ENCODE results near the gene TBKBP1.

The TBKBP1 gene

GRCh38 chr17:47718634-47719405 lies 24.9 kb downstream of the TBKBP1 start:
- no peaks in the 10 kb centered on the region for H3K27me3 ChIP-seq
- H3K36me3 ChIP-seq = no peaks in the 10 kb centered on the region
- H3K4me2 ChIP-seq = peak overlapping the region; percentile 82
- no peaks in the 10 kb centered on the region for H3K9me3 ChIP-seq
- peaks cover 87% of the 10 kb centered on the region for H3K4me1 ChIP-seq
- no peak overlapping the region for H3K27ac ChIP-seq
- no peak for TF ChIP-seq Cebpa-rat (IDR thresholded peaks at IDR 0.05)
- H3K4me3 ChIP-seq = no peak overlapping the region
- no peaks in the 10 kb centered on the region for H4K20me1 ChIP-seq
- peak overlapping the region; percentile 12 for H3K9ac ChIP-seq

DNA sequence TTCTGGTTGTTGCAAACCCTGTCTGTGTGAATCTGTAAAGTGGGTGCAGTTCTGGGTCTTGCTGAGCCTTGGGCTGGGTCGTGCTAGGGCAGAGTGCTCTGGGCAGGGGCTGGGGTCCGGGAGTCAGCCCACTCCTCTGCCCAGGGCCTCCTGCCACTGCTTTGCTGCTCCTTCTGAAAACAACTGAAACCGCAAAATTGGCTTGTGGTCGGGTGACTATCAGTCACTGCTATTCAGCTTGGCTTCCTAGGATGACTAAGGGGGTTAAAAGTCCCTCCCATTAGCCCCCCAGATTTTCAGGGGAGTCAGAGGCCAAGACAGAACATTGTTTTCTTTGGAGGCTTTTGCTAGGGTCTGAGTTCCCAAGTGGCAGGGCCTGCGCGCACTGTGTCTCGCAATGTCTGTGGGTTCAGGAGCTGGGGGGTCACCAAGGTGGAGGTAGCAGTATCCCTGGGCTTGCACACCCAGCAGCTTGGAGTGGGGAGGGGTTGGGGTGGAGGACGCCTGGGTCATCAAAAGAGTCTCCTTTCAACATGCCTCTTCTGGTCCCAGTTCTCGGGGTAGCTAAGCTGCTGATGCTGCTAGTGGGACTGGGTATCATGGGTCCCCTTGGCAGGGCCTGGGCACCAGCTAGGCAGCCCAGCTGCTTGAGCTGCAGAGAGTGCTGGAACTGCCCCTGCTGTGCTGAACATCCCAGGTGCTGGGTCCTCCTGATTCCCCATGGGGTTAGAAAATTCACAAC lies 25.6 kb downstream of the TBKBP1 start:
- Histone ChIP-seq H3K36me3 (no peaks in the 10 kb centered on the region), H3K27me3 (no peaks in the 10 kb centered on the region), H3K9me3 (no peaks in the 10 kb centered on the region), H3K4me3 (no peak overlapping the region), H3K9ac (peak overlapping the region; percentile 12; the same call in 1 of the 2 replicates), H3K4me2 (peak overlapping the region; percentile 82), H3K4me1 (peaks cover 79% of the 10 kb centered on the region), H3K27ac (no peak overlapping the region; the same call in 1 of the 2 replicates), H4K20me1 (no peaks in the 10 kb centered on the region)
- TF ChIP-seq Cebpa-rat (IDR thresholded peaks at IDR 0.05) = no peak

- H3K9me3 ChIP-seq = no peaks in the 10 kb centered on the region
- H3K27ac ChIP-seq = no peak overlapping the region; the same call in 1 of the 2 replicates
- H3K4me2 ChIP-seq = peak overlapping the region; percentile 82
- H3K36me3 ChIP-seq = no peaks in the 10 kb centered on the region
- TF ChIP-seq Cebpa-rat (IDR thresholded peaks at IDR 0.05) = no peak
- no peak overlapping the region for H3K9ac ChIP-seq
- no peak overlapping the region for H3K4me3 ChIP-seq
- no peaks in the 10 kb centered on the region for H3K27me3 ChIP-seq
- H3K4me1 ChIP-seq = peaks cover 76% of the 10 kb centered on the region
- no peaks in the 10 kb centered on the region for H4K20me1 ChIP-seq
These were observed 26.2 kb downstream of the TBKBP1 start for GRCh38 chr17:47720196-47720595.

GRCh38 chr17:47720754-47721533 lies 27.0 kb downstream of the TBKBP1 start:
- Histone ChIP-seq H3K36me3 (no peaks in the 10 kb centered on the region), H3K27me3 (no peaks in the 10 kb centered on the region), H3K4me2 (peak overlapping the region; percentile 82), H3K9me3 (no peaks in the 10 kb centered on the region), H3K4me3 (no peak overlapping the region), H3K9ac (0 out of 2 replicates have a peak overlapping the region, but pooled peaks have one; percentile 2), H3K27ac (no peak overlapping the region), H4K20me1 (no peaks in the 10 kb centered on the region), H3K4me1 (peaks cover 76% of the 10 kb centered on the region)
- no peak for TF ChIP-seq Cebpa-rat (IDR thresholded peaks at IDR 0.05)

DNA sequence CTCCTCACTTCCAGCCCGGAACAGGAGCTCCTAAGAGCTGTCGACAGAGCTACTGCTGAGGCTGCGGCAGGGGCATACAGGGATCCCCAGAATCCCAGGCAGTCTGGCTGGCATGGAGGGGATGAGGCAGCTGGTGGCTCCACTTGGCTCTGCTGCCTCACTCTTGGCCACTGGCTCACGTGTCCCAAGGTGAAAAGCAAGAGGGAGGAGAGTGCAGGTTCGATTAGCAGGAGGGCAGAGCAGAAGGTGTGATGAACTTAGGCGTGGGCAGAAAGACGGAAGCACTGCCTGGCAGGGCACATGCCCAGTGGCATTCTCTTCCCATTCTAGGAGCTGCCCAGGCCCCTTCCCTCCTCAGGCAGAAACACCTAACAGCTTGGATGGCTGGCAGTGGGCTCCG lies 27.8 kb downstream of the TBKBP1 start:
- Histone ChIP-seq H3K27me3 (no peaks in the 10 kb centered on the region), H3K27ac (no peak overlapping the region), H3K4me3 (no peak overlapping the region), H4K20me1 (no peaks in the 10 kb centered on the region), H3K36me3 (no peaks in the 10 kb centered on the region), H3K4me2 (peak overlapping the region; percentile 82), H3K9me3 (no peaks in the 10 kb centered on the region), H3K9ac (0 out of 2 replicates have a peak overlapping the region, but pooled peaks have one; percentile 2), H3K4me1 (peaks cover 73% of the 10 kb centered on the region)
- TF ChIP-seq Cebpa-rat (IDR thresholded peaks at IDR 0.05) = no peak

GRCh38 chr17:47724705-47725104 lies 30.7 kb downstream of the TBKBP1 start:
- no peak overlapping the region for H3K27ac ChIP-seq
- H3K27me3 ChIP-seq = no peaks in the 10 kb centered on the region
- H3K4me1 ChIP-seq = peaks cover 59% of the 10 kb centered on the region
- H3K4me2 ChIP-seq = no peak overlapping the region
- no peak overlapping the region for H3K9ac ChIP-seq
- H3K4me3 ChIP-seq = no peak overlapping the region
- H3K9me3 ChIP-seq = no peaks in the 10 kb centered on the region
- TF ChIP-seq Cebpa-rat (IDR thresholded peaks at IDR 0.05) = no peak
- H3K36me3 ChIP-seq = no peaks in the 10 kb centered on the region
- H4K20me1 ChIP-seq = no peaks in the 10 kb centered on the region

GRCh38 chr17:47725446-47726111 lies 31.6 kb downstream of the TBKBP1 start:
- H3K27ac ChIP-seq = no peak overlapping the region
- H3K4me1 ChIP-seq = peaks cover 50% of the 10 kb centered on the region
- H3K9ac ChIP-seq = no peak overlapping the region
- no peak overlapping the region for H3K4me3 ChIP-seq
- no peaks in the 10 kb centered on the region for H3K27me3 ChIP-seq
- TF ChIP-seq Cebpa-rat (IDR thresholded peaks at IDR 0.05) = no peak
- no peaks in the 10 kb centered on the region for H3K9me3 ChIP-seq
- peak overlapping the region; percentile 59 for H3K4me2 ChIP-seq
- H4K20me1 ChIP-seq = no peaks in the 10 kb centered on the region
- H3K36me3 ChIP-seq = no peaks in the 10 kb centered on the region

GRCh38 chr17:47726796-47727703 lies 33.1 kb downstream of the TBKBP1 start:
- Histone ChIP-seq H4K20me1 (no peaks in the 10 kb centered on the region), H3K9me3 (no peaks in the 10 kb centered on the region), H3K27ac (peak overlapping the region; percentile 44; the same call in 1 of the 2 replicates), H3K9ac (0 out of 2 replicates have a peak overlapping the region, but pooled peaks have one; percentile 38), H3K27me3 (no peaks in the 10 kb centered on the region), H3K4me3 (no peak overlapping the region), H3K36me3 (no peaks in the 10 kb centered on the region), H3K4me1 (peaks cover 46% of the 10 kb centered on the region), H3K4me2 (peak overlapping the region; percentile 51)
- TF ChIP-seq Cebpa-rat (IDR thresholded peaks at IDR 0.05) = no peak

All from BLaER1 (cell line).